Activated naive CD4-positive, alpha-beta T cell treated with anti-CD3 and anti-CD28 coated beads, Interleukin-2, amount 50 U/mL, for 16 hours (primary cell): ENCODE data around the gene P4HTM.

Experiments
- DNase-seq: peaks from one replicate; pipeline ENCODE4 v3.0.0-alpha.2; 2020

The P4HTM gene

DNA sequence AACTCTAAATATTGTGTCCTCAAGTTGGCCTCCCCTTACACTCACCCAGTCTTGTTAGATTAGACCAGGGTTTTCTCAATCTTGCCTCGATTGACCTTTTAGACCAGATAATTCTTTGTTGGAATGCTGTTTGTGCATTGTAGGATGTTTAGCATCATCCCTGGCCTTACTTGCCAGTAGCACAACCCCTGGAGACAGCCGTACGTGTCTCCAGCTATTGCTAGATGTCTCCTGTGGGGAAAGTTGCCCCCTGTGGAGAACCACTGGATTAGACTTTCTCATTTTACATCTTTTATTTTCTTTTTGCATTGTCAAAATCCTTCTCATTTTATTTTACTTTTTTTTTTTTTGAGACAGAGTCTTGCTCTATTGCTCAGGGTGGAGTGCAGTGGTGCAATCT is 19.4 kb downstream of the P4HTM start:
- no peak for DNase-seq

DNA sequence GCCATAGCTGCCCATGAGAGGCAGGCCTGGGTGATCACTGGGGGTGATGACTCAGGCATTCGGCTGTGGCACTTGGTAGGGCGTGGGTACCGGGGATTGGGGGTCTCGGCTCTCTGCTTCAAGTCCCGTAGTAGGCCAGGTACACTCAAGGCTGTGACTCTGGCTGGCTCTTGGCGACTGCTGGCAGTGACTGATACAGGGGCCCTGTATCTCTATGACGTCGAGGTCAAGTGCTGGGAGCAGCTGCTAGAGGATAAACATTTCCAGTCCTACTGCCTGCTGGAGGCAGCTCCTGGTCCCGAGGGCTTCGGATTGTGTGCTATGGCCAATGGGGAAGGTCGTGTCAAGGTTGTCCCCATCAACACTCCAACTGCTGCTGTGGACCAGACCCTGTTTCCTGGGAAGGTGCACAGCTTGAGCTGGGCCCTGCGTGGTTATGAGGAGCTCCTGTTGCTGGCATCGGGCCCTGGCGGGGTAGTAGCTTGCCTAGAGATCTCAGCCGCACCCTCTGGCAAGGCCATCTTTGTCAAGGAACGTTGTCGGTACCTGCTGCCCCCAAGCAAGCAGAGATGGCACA is 22.5 kb downstream of the P4HTM start:
- DNase-seq, result peak; percentile 8

DNA sequence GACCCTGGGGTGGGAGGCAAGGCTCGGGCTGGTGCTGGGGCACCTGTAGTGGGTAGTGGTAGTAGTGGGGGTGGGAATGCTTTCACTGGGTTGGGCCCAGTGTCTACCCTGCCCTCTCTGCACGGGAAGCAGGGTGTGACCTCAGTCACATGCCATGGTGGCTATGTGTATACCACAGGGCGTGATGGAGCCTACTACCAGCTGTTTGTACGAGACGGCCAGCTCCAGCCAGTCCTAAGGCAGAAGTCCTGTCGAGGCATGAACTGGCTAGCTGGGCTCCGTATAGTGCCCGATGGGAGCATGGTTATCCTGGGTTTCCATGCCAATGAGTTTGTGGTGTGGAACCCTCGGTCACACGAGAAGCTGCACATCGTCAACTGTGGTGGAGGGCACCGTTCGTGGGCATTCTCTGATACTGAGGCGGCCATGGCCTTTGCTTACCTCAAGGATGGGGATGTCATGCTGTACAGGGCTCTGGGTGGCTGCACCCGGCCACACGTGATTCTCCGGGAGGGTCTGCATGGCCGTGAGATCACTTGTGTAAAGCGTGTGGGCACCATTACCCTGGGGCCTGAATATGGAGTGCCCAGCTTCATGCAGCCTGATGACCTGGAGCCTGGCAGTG is 23.2 kb downstream of the P4HTM start:
- no peak for DNase-seq

DNA sequence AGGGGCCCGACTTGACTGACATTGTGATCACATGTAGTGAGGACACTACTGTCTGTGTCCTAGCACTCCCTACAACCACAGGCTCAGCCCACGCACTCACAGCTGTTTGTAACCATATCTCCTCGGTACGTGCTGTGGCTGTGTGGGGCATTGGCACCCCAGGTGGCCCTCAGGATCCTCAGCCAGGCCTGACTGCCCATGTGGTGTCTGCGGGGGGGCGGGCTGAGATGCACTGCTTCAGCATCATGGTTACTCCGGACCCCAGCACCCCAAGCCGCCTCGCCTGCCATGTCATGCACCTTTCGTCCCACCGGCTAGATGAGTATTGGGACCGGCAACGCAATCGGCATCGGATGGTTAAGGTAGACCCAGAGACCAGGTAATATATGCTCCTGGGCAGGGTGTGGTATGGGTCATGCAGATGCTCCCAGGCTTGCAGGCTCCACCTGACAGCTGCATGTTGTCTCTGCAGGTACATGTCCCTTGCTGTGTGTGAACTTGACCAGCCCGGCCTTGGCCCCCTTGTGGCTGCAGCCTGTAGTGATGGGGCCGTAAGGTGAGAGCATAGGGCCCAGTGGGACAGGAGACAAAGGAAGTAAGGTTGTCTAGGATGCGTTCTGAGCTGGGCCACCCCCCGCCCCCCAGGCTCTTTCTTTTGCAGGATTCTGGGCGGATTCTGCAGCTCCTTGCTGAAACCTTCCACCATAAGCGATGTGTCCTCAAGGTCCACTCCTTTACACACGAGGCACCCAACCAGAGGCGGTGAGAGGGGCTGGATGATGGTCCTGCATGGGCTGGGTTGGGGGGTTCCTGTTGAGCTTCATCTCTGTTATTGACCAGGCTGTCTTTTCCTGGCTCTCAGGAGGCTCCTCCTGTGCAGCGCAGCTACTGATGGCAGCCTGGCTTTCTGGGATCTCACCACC is 24.0 kb downstream of the P4HTM start:
- DNase-seq, result peak; percentile 54

DNA sequence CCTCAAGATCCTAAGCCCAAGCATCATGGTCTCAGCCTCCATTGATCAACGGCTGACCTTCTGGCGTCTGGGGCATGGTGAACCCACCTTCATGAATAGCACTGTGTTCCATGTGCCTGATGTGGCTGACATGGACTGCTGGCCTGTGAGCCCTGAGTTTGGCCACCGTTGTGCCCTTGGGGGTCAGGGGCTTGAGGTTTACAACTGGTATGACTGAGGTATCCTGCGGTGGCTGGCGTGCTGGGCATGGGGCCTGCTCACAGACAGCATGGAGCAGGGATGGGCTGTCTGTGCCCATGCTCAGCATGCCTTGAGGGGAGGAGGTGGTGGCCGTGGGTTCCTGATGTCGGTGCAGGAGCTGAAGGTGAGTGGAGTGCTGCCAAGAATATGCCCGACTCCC is 25.0 kb downstream of the P4HTM start:
- DNase-seq, result no peak

DNA sequence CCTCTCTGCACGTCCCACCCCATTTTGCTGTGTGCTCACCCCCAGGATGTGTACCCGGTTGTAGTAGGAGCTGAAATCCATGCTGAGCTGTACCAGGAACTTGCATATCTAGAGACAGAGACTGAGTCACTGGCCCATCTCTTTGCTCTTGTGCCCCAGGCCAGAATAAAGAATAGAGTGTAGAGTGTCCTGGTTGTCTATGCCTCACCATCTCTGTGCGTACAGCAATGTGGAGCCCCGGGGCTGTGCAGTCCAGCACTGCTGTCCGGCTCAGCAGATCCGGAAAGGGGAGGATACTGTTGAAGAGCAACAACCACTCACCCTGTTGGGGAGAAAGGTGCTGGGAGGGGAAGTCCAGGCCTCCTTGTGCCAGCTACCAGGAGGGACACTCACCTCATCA is 25.7 kb downstream of the P4HTM start:
- no peak for DNase-seq

DNA sequence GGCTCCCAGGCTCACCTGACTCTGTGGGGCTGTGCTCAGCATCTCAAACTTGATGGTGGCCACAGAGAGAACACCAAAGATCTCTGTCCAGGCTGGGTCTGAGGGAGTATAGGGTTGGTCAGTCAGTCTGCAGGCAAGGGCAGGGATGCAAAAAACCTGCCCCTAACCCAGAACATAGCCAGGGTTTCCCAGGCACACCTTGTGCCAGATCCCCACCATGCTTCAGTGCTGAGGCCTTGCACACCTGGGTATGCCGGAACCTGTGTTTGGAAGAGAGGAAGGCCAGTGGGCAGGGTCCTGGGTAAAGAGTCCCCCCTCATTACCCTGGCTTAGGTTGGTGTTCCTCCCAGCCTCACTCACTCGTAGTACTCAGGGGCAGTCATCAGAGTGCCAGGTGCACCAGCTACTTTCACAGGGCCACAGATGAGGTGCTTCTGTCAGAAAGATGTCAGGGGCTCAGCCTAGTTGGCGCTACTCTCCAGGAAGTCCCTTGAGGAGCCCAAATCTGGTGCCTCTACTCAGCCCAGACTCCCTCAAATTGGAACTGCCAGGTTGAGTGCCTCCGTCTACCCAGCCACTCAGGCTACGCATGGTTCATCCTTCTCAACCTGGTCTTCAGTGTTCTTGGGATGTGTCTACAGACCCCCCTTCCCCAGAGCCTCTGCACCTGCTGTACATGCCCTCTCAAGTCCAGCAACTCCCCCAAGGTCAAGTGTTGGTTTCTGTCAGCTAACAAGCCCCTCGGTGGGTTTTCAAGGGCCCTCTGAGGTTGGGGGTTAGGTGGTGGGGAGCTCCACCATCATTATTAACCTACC is 26.6 kb downstream of the P4HTM start:
- no peak for DNase-seq

DNA sequence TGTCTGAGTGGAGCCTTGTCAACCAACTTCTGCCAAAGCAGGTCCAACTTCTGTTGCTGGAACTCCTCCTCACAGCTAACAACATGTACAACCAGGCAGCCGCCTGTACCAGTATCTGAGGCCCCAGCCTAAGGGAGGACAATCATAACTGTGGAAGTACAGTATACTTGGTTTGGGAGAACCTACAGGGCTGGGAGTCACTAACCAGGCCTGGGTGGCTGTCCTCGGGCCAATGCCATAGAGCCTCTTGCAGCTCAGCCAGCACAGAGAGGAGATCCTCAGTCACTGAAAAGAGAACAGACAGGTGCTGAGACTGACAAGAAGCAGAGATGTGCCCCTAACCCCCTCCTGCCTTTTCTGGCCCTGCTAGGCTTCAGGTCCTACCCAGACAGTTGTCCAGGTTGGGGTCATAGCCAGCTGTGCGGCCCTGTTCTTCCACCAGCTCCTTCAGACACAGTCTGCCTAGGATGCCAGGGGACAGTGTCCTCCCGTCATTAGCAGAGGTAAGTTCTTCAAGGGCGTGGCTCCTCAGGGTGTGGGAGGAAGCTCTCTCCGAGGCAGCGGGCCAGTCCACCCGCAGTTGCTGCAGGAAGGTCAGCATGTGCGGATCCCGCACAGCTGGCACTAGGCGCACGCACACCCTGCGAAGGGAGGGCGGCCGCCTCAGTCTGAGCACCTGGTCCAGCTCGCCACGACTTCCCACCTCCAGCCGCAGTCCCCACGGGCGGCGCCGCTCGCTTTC is 27.4 kb downstream of the P4HTM start:
- DNase-seq, result no peak

DNA sequence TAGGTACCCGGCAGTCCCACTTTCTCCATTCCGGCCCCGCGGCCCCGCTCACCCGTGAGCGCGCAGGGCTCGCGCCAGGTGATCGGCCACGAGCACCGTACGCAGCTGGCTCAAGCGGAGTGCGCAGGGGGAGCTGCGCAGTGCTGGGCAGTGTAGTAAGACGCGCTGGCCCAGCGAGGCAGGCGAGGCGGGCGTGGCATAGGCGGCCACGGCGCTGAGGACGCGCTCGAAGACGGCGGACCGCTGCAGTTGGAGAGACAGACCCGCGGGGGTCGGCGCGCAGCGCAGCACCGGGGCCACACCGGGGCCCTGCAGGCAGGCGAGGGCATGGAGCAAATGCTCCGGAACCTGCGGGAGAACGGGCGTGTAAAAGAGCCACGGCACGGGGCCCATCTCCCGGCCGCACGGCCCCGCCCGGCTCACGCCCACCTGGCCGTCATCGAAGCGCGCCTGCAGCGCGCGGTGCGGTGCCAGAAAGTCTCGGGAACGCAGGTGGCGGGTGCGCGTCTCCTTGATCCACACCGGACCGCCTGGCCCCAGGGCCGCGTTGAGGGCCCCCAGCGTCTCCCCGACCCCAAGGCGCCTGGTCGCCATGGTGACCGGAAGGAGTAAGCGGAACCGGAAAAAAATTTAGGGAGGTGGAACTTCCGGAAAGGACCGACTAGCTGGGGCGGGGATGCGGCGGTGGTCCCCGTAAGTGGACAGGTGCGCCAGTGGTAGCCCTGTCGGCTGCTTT is 28.1 kb downstream of the P4HTM start, which contains the start of gene DALRD3:
DALRD3 (minus strand) TSS at position 610 of the 736 bp plus-strand sequence; CDS start at position 594, 16 bp downstream.
- peak; percentile 64 for DNase-seq

DNA sequence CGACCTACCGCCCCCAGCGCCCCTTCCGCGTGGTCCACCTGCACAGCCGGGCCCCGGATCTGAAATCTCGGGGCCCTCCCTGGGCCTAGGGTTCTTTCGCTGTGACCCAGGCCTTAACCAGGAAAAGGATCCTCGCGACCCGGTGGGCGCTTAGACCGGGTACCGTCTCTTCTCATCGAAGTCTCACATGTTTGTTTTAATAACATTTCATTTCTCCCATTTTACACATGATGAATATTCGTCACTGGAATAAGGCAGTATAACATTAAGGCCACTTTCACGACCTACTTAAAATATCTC is 28.6 kb downstream of the P4HTM start:
- DNase-seq, result no peak

DNA sequence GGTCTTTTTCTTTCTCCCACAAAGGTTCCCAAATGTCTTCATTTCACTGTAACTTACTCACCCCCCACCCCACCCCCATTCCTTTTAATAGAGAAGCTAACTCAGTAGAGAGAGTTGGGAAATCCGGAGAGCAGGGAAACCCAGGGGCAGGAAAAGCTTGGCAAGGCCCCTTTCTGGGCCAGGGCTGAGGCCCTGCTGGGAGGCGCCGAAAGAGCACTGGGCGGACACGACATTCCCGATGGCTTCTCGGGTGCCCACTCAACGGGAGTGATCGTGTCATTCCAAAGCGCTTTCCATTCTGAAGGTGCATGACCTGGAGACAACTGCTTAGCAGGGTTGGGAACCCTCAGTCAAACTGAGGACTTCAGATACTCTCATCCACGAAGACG is 29.9 kb downstream of the P4HTM start:
- no peak for DNase-seq

DNA sequence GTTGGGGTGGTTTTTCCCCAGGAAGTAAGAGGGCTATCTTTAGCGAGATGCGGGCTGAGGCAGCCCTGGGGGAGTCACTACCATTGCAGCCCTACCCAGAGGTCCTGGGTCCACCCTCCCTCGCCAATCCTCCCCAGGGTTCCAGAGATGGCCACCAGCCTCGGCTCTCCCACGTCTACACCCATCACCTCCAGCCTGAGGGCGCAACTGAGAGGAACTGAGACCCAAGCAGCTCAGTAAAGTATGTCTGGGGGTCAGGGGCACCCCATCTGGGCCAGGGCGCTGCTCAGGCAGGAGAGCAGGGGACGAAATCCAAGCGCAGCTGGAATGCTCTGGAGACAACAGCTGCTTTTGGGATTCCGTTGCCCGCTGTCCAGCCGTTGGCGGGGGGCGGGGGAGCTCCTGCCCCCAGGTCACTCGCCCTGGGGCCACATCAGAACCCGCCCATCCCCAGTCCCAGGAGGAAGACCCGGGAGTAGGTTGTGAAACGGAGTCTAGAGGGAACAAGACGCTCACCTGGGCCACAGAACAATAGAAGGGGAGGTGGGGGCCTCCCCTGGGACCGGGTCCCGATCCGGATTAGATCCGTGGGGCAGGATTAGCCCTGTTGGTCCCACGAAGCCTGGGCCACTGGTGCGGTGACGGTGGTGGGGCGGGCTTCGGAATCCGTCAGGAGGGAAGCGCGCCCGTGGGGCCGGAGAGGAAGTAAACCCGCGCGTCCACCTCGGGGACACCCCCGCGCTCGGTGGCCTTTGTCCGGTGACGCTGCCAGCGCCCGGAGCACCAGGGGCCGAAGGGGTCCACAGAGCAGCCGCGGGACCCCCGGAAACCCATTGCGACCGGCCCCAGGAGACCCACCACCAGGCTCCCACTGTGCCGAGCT is 30.5 kb downstream of the P4HTM start:
- no peak for DNase-seq

DNA sequence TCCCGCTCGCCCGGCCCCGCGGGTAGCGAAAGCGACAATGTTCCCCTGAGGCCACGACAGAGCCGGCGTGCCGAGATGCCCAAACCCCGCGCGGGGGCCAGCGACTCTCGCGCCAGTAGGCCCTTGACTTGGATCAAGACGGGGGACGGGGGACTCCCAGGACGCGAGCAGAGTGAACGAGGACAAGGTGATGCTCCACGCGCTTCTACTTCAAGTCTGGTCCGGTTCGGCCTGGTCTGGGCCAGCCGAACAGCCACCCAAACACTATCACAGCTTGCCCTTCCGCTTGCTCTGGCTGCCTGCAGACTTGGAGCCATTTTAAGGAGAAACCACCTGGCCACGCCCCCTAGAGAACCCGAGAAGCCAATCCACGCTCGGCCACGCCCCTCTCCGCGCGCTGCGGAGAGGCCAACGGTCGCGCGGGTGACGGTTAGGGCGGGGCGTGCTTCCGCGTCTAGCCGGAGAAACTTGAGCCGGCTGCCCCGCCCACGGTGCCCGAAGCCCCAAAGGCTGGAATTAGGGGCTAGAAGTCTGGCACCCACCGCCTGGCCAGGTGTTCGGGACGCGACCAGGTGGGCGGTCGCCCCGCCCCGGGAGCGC is 31.3 kb downstream of the P4HTM start:
- peak; percentile 99 for DNase-seq

DNA sequence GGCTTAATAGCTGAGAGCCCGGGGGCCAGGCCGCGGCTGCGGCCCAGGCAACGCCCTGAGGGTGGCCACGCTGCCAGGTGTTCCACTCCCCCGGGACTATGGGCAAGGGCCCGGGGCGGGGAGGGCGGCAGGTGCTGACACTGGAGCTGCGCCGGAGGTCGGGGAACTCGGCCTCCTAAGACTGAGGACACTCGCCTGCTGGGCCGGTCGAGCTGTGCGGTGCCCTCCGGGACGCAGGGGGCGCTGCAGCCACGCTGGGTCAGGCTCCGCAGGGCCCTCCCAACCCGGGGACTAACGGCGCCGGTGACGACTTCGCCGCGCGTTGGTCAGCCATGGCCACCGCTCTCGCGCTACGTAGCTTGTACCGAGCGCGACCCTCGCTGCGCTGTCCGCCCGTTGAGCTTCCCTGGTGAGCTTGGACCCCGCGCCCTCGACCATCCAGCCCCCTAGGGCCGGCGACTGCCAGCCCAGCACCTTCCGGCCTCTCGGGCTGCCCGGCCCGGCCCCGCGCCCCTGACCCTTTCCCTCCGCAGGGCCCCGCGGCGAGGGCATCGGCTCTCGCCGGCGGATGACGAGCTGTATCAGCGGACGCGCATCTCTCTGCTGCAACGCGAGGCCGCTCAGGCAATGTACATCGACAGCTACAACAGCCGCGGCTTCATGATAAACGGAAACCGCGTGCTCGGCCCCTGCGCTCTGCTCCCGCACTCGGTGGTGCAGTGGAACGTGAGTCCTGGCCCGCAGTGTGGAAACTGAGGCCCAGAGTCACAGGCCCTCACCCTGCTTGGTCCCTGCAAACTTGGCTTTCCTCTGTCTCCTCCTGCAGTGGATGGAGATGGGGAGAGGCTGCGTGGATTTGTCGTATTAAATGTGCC is 32.0 kb downstream of the P4HTM start, which contains the start of gene NDUFAF3:
NDUFAF3 (plus strand) TSS at position 309 of the 875 bp plus-strand sequence; CDS start at position 333, 24 bp downstream.
- peak; percentile 94 for DNase-seq

DNA sequence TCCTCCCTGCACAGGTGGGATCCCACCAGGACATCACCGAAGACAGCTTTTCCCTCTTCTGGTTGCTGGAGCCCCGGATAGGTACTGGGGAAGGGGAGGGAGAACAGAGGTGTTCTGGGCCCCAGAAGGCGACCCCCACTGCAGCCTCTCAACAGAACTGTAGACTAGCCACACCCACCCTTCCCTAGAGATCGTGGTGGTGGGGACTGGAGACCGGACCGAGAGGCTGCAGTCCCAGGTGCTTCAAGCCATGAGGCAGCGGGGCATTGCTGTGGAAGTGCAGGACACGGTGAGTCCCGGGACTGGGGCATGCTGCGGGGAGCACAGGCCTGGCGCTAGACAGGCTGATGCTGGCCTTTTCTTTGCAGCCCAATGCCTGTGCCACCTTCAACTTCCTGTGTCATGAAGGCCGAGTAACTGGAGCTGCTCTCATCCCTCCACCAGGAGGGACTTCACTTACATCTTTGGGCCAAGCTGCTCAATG is 32.7 kb downstream of the P4HTM start:
- DNase-seq, result no peak

DNA sequence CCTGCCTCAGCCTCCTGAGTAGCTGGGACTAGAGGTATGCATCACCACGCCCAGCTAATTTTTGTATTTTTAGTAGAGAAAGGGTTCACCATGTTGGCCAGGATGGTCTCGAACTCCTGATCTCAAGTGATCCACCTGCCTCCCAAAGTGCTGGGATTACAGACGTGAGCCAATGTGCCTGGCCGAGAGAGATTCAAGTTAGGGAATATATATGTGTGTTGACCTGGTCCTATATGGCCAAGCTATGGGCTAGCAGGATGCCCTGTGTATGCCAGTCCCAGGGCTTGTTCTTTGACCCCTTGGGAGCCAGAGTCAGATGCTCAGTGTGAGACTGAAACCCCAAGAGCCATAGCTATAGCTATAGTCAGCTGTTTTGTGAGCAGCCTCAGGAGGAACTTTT is 33.7 kb downstream of the P4HTM start:
- DNase-seq, result no peak

DNA sequence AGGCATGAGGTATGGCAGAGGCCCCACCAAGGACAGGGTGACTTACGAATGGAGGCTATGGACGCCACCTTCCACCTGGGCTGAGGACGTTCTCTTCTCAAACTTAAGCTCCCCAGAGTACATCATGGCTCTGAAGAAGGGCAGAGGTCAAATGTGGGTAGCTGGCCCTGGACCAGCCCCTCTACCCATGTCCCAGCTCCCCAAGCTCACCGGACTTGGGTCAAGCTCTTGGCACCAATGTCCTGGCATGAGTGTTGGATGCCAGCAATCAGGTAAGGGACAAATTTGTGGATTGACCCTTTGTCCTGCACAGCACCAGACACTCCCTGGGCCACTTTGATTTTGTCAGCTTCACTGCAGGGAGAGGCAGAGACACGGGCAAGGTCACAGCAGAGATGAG is 34.4 kb downstream of the P4HTM start:
- no peak for DNase-seq

DNA sequence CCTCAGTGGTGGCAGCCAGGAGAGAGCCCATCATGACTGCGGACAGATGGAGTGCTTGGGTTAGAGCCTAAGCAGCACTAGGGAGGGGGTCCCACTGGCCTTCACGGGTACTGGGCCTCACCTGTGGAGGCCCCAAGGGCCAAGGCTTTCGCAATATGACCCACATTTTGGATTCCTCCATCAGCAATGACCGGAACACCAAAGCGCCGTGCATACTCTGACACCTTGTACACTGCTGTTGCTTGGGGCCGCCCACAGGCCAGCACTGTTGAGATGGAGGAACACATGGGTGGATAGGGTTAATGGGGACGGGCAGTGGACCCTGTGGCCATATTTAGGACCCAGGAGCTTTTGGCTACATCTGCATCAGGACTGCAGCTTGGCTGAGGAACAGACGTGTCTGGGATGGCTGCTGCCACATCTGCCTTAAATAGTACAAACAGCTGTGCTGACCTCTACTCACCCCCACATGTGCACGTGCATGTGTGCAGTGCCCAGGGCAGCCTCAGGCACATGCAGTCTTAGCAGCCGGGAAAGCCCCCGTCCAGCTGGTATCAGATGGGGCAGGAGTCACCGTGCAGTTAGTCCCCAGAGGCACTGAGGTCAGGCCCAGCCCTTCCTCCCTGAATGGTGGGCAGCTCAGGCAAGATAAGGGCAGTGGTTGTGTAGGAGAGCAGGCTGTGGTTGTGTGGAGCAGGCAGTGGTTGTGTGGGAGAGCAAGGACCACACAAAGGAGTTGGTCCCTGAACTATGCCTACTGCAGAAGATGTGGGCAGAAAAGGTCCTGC is 35.2 kb downstream of the P4HTM start:
- DNase-seq, result no peak
